GM19372 (cell line): ENCODE results near the gene FGD4.

ENCODE experiments used
- ATAC-seq: cut with Tn5 transposase; IDR thresholded peaks from one replicate; pipeline ENCODE4 v1.9.1; 2021; ENCODE audit warnings: mild to moderate bottlenecking, low read depth, moderate library complexity; ENCODE audit not compliant: unreplicated experiment

FGD4 gene

GRCh38 chr12:32596030-32596429 is 196.7 kb downstream of the FGD4 start:
- ATAC-seq, result no peak

GRCh38 chr12:32598688-32599087 is 199.3 kb downstream of the FGD4 start:
- ATAC-seq, result no peak

- no peak for ATAC-seq
These were observed 201.3 kb downstream of the FGD4 start for GRCh38 chr12:32600681-32601080.

- ATAC-seq, result no peak
These were observed 203.7 kb downstream of the FGD4 start for GRCh38 chr12:32603071-32603470.

- ATAC-seq, result no peak
These were observed 204.5 kb downstream of the FGD4 start for GRCh38 chr12:32603858-32604257.

GRCh38 chr12:32604565-32604964 is 205.2 kb downstream of the FGD4 start:
- ATAC-seq, result no peak

GRCh38 chr12:32605326-32606095 is 206.2 kb downstream of the FGD4 start:
- ATAC-seq, result no peak

- ATAC-seq, result no peak
These were observed 207.1 kb downstream of the FGD4 start for GRCh38 chr12:32606443-32606842.

- no peak for ATAC-seq
These were observed 210.6 kb downstream of the FGD4 start for GRCh38 chr12:32609966-32610365.

GRCh38 chr12:32611986-32612385 is 212.6 kb downstream of the FGD4 start:
- ATAC-seq, result no peak

- ATAC-seq, result no peak
These were observed 213.6 kb downstream of the FGD4 start for GRCh38 chr12:32612658-32613614.

- no peak for ATAC-seq
These were observed 216.1 kb downstream of the FGD4 start for GRCh38 chr12:32615441-32615840.

GRCh38 chr12:32617534-32617933 is 218.2 kb downstream of the FGD4 start:
- no peak for ATAC-seq

- no peak for ATAC-seq
These were observed 218.8 kb downstream of the FGD4 start for GRCh38 chr12:32618115-32618514.

- ATAC-seq, result no peak
These were observed 228.6 kb downstream of the FGD4 start for GRCh38 chr12:32627976-32628375.

- ATAC-seq, result no peak
These were observed 242.0 kb downstream of the FGD4 start for GRCh38 chr12:32641287-32641901.

GRCh38 chr12:32644431-32644830 is 245.1 kb downstream of the FGD4 start:
- no peak for ATAC-seq

- ATAC-seq, result no peak
These were observed 247.9 kb downstream of the FGD4 start for GRCh38 chr12:32647275-32647674.

- ATAC-seq, result no peak
These were observed 251.2 kb downstream of the FGD4 start for GRCh38 chr12:32650508-32650907.

- no peak for ATAC-seq
These were observed 252.0 kb downstream of the FGD4 start for GRCh38 chr12:32651151-32651955.

GRCh38 chr12:32651956-32652210 is 252.5 kb downstream of the FGD4 start:
- ATAC-seq, result no peak
